Activated T-cell treated with anti-CD3 and anti-CD28 coated beads, Interleukin-2, amount 50 U/mL, for 4 hours (primary cell): ENCODE measurements around the gene DSCAML1. TPM values are rescaled to one million over a fixed set of nuclear protein-coding genes. Genes with fewer than 3 reads are reported as not detected.

Experiments
- ATAC-seq, 2 donors: fragments of 200-7000 bp; cut with Tn5 transposase; one replicate each; pipeline ENCODE4 v1.10.0; 2021
- DNase-seq: peaks from one replicate; pipeline ENCODE4 v3.0.0-alpha.2; 2020
- H3K27me3 Mint-ChIP-seq: one replicate; pipeline ENCODE4 v1.8.0; 2021; ENCODE audit warnings: low read depth, mixed read lengths
- H3K36me3 Mint-ChIP-seq: one replicate; pipeline ENCODE4 v1.8.0; 2022; ENCODE audit warnings: mixed read lengths; ENCODE audit not compliant: insufficient read depth
- H3K4me1 Mint-ChIP-seq: one replicate; pipeline ENCODE4 v1.8.0; 2021; ENCODE audit warnings: low read depth, mixed read lengths
- H3K4me3 Mint-ChIP-seq: one replicate; pipeline ENCODE4 v1.8.0; 2021; ENCODE audit warnings: mild to moderate bottlenecking, moderate library complexity, mixed read lengths
- H3K9me3 Mint-ChIP-seq: one replicate; pipeline ENCODE4 v1.8.0; 2021; ENCODE audit warnings: mixed read lengths
- total RNA-seq, 3 donors: library from RNA; stranded (reverse); gene quantifications; one replicate each; pipeline ENCODE4 v1.2.1, GENCODE V29; 2021

The DSCAML1 gene
- total RNA-seq, 3 donors from 2014 or later: not detected

GRCh38 chr11:117424781-117425180 is 372.2 kb downstream of the DSCAML1 start:
- Mint-ChIP-seq H3K4me3 (no peak overlapping the region), H3K9me3 (no peaks in the 10 kb centered on the region), H3K36me3 (no peaks in the 10 kb centered on the region), H3K4me1 (no peaks in the 10 kb centered on the region), H3K27me3 (no peaks in the 10 kb centered on the region)
- ATAC-seq (no peak), DNase-seq (no peak)

GRCh38 chr11:117423046-117423575 is 373.9 kb downstream of the DSCAML1 start:
- ATAC-seq (no peak), DNase-seq (no peak)
- no peaks in the 10 kb centered on the region for H3K36me3 Mint-ChIP-seq
- no peak overlapping the region for H3K4me3 Mint-ChIP-seq
- no peaks in the 10 kb centered on the region for H3K4me1 Mint-ChIP-seq
- H3K27me3 Mint-ChIP-seq: no peaks in the 10 kb centered on the region
- H3K9me3 Mint-ChIP-seq: no peaks in the 10 kb centered on the region

- Mint-ChIP-seq H3K9me3 (no peaks in the 10 kb centered on the region), H3K4me1 (no peaks in the 10 kb centered on the region), H3K36me3 (no peaks in the 10 kb centered on the region), H3K4me3 (no peak overlapping the region), H3K27me3 (no peaks in the 10 kb centered on the region)
- DNase-seq (no peak), ATAC-seq (no peak)
Measured at GRCh38 chr11:117421476-117421875, 375.5 kb downstream of the DSCAML1 start.

GRCh38 chr11:117421041-117421440 is 376.0 kb downstream of the DSCAML1 start:
- Mint-ChIP-seq H3K27me3 (no peaks in the 10 kb centered on the region), H3K36me3 (no peaks in the 10 kb centered on the region), H3K4me1 (no peaks in the 10 kb centered on the region), H3K9me3 (no peaks in the 10 kb centered on the region), H3K4me3 (no peak overlapping the region)
- no peak for ATAC-seq
- DNase-seq: no peak

GRCh38 chr11:117420598-117420997 is 376.4 kb downstream of the DSCAML1 start:
- Mint-ChIP-seq H3K4me3 (no peak overlapping the region), H3K27me3 (no peaks in the 10 kb centered on the region), H3K36me3 (no peaks in the 10 kb centered on the region), H3K9me3 (no peaks in the 10 kb centered on the region), H3K4me1 (no peaks in the 10 kb centered on the region)
- no peak for DNase-seq
- no peak for ATAC-seq

GRCh38 chr11:117420143-117420485 is 376.9 kb downstream of the DSCAML1 start:
- ATAC-seq (no peak), DNase-seq (peak; percentile 3)
- Mint-ChIP-seq H3K27me3 (no peaks in the 10 kb centered on the region), H3K4me3 (no peak overlapping the region), H3K9me3 (no peaks in the 10 kb centered on the region), H3K36me3 (no peaks in the 10 kb centered on the region), H3K4me1 (no peaks in the 10 kb centered on the region)

- Mint-ChIP-seq H3K36me3 (no peaks in the 10 kb centered on the region), H3K9me3 (no peaks in the 10 kb centered on the region), H3K4me1 (no peaks in the 10 kb centered on the region), H3K27me3 (no peaks in the 10 kb centered on the region), H3K4me3 (no peak overlapping the region)
- ATAC-seq (no peak), DNase-seq (peak; percentile 0)
Measured at GRCh38 chr11:117419482-117420142, 377.4 kb downstream of the DSCAML1 start.

- Mint-ChIP-seq H3K36me3 (no peaks in the 10 kb centered on the region), H3K4me3 (no peak overlapping the region), H3K9me3 (no peaks in the 10 kb centered on the region), H3K4me1 (no peaks in the 10 kb centered on the region), H3K27me3 (no peaks in the 10 kb centered on the region)
- no peak for ATAC-seq
- DNase-seq: no peak
Measured at GRCh38 chr11:117418737-117419481, 378.1 kb downstream of the DSCAML1 start.

- Mint-ChIP-seq H3K36me3 (peaks cover 5% of the 10 kb centered on the region), H3K27me3 (no peaks in the 10 kb centered on the region), H3K4me3 (no peak overlapping the region), H3K9me3 (no peaks in the 10 kb centered on the region), H3K4me1 (no peaks in the 10 kb centered on the region)
- no peak for DNase-seq
- no peak for ATAC-seq
Measured at GRCh38 chr11:117417856-117418255, 379.2 kb downstream of the DSCAML1 start.

- Mint-ChIP-seq H3K4me1 (no peaks in the 10 kb centered on the region), H3K4me3 (no peak overlapping the region), H3K36me3 (peaks cover 9% of the 10 kb centered on the region), H3K9me3 (no peaks in the 10 kb centered on the region), H3K27me3 (no peaks in the 10 kb centered on the region)
- DNase-seq (peak; percentile 0), ATAC-seq (no peak)
Measured at GRCh38 chr11:117417342-117417741, 379.7 kb downstream of the DSCAML1 start.

- DNase-seq: no peak
- Mint-ChIP-seq H3K4me1 (no peaks in the 10 kb centered on the region), H3K4me3 (no peak overlapping the region), H3K36me3 (peaks cover 13% of the 10 kb centered on the region), H3K27me3 (no peaks in the 10 kb centered on the region), H3K9me3 (no peaks in the 10 kb centered on the region)
- ATAC-seq: no peak
Measured at GRCh38 chr11:117415358-117415896, 381.6 kb downstream of the DSCAML1 start.

- DNase-seq (no peak), ATAC-seq (no peak)
- Mint-ChIP-seq H3K4me1 (no peaks in the 10 kb centered on the region), H3K4me3 (no peak overlapping the region), H3K9me3 (no peaks in the 10 kb centered on the region), H3K27me3 (no peaks in the 10 kb centered on the region), H3K36me3 (peaks cover 16% of the 10 kb centered on the region)
Measured at GRCh38 chr11:117414724-117415123, 382.3 kb downstream of the DSCAML1 start.

GRCh38 chr11:117413616-117414015 is 383.4 kb downstream of the DSCAML1 start:
- ATAC-seq (no peak), DNase-seq (no peak)
- H3K9me3 Mint-ChIP-seq: no peaks in the 10 kb centered on the region
- no peak overlapping the region for H3K4me3 Mint-ChIP-seq
- no peaks in the 10 kb centered on the region for H3K4me1 Mint-ChIP-seq
- no peaks in the 10 kb centered on the region for H3K27me3 Mint-ChIP-seq
- peaks cover 25% of the 10 kb centered on the region for H3K36me3 Mint-ChIP-seq

GRCh38 chr11:117412653-117413275 is 384.3 kb downstream of the DSCAML1 start:
- Mint-ChIP-seq H3K27me3 (no peaks in the 10 kb centered on the region), H3K4me3 (no peak overlapping the region), H3K36me3 (peaks cover 33% of the 10 kb centered on the region), H3K9me3 (no peaks in the 10 kb centered on the region), H3K4me1 (no peaks in the 10 kb centered on the region)
- ATAC-seq: no peak
- DNase-seq: no peak
